Kidney (tissue), 14 donors: Measurements from ENCODE around the gene BRD3OS. TPM values are rescaled to one million over a fixed set of nuclear protein-coding genes. Genes with fewer than 3 reads are reported as not detected.

Experiments
- DNase-seq, 5 donors: peaks; one replicate each; pipeline ENCODE4 v3.0.0-alpha.2; 2013 to 2020
- FAIRE-seq: peaks from 2 replicates; lab custom pipeline; 2012; peaks lifted over from hg19 to GRCh38; lab: Jason Lieb, UNC
- H3K27ac ChIP-seq, 2 donors: one replicate each; pipeline ENCODE4 v1.7.0; 2013; ENCODE audit warnings: low read depth in 2 of 2, low read length in 2 of 2, inconsistent platforms in 1 of 2
- H3K27me3 ChIP-seq: one replicate; pipeline ENCODE4 v1.7.1; 2013; ENCODE audit warnings: low read length, inconsistent platforms; ENCODE audit not compliant: control insufficient read depth, insufficient read depth
- H3K36me3 ChIP-seq, 3 donors: one replicate each; pipeline versions ENCODE4 v1.7.0 to v1.7.1; 2013; ENCODE audit warnings: low read length in 3 of 3, control low read depth in 1 of 3, inconsistent platforms in 1 of 3; ENCODE audit not compliant: insufficient read depth in 3 of 3, control insufficient read depth in 2 of 3
- H3K4me1 ChIP-seq, 3 donors: one replicate each; pipeline versions ENCODE4 v1.7.0 to v1.7.1; 2013; ENCODE audit warnings: low read length in 3 of 3, inconsistent platforms in 1 of 3, low read depth in 1 of 3; ENCODE audit not compliant: control insufficient read depth in 2 of 3, insufficient read depth in 2 of 3
- H3K4me3 ChIP-seq, 3 donors: one replicate each; pipeline versions ENCODE4 v1.7.0 to v1.8.1; 2013; ENCODE audit warnings: low read length in 3 of 3, control low read depth in 1 of 3, inconsistent platforms in 1 of 3
- H3K9ac ChIP-seq, 3 donors: one replicate each; pipeline versions ENCODE4 v1.7.0 to v1.7.1; 2013; ENCODE audit warnings: low read length in 3 of 3, control low read depth in 1 of 3, inconsistent platforms in 1 of 3
- H3K9me3 ChIP-seq, 3 donors: one replicate each; pipeline versions ENCODE4 v1.7.0 to v1.7.1; 2013; ENCODE audit warnings: low read length in 3 of 3, control low read depth in 1 of 3, inconsistent platforms in 1 of 3; ENCODE audit not compliant: control insufficient read depth in 2 of 3, insufficient read depth in 1 of 3
- CTCF ChIP-seq: IDR thresholded peaks from 3 replicates; pipeline ENCODE4 v1.5.1; 2012; ENCODE audit warnings: mild to moderate bottlenecking, moderate library complexity, borderline replicate concordance; ENCODE audit not compliant: insufficient read depth; ENCODE audit errors: extremely low read depth
- intact Hi-C: fragments of 100-400 bp; cut with DNase I; formaldehyde crosslinking; loops from one replicate; pipeline ENCODE4 v1.11.1; 2022
- polyA plus RNA-seq: library from polyadenylated mRNA; stranded (reverse); fragments of 350-450 nt; fragmentation: Illumina TruSeq; extraction: RNeasy Lipid Tissue Mini Kit (QIAGEN cat#74804); gene quantifications from one replicate; pipeline ENCODE4 v1.2.3, GENCODE V29; 2014; ENCODE audit warnings: low read depth, low replicate concordance; ENCODE audit not compliant: insufficient read depth
- total RNA-seq: library from RNA; stranded (reverse); fragmentation: NEBNext Ultra II Directional; extraction: Animal tissue kit (Norgen Biotek cat#: 25700); gene quantifications from one replicate; pipeline ENCODE4 v1.2.1, GENCODE V29; 2021
- donor health status: control.
- donor health status: control.
- donor health status: control.
- donor health status: control.
- donor health status: control.
- donor health status: DM: yes; HTN: yes; CAD: no.
- donor health status: Normal renal cell carcinoma (clear cell type).

Gene BRD3OS
- total and polyA plus RNA-seq, 2 donors from 2014 or later: 16.5 to 24.4 TPM

- no peaks in the 10 kb centered on the region for H3K9me3 ChIP-seq
- DNase-seq (peak in 2 of 5 donors; percentile 51 to 68), FAIRE-seq (no peak)
- H3K4me3 ChIP-seq: no peak overlapping the region
- H3K36me3 ChIP-seq: no peaks in the 10 kb centered on the region
- H3K9ac ChIP-seq: no peak overlapping the region
- intact Hi-C loops: no loop called here
- H3K27me3 ChIP-seq: no peaks in the 10 kb centered on the region
- TF ChIP-seq CTCF: no peak
- H3K4me1 ChIP-seq: peaks cover 0 to 34% (median 22%) of the 10 kb centered on the region in 3 donors
- H3K27ac ChIP-seq: no peak overlapping the region
Observed at GRCh38 chr9:133982971-133983720, 42.1 kb upstream of the BRD3OS start.

GRCh38 chr9:133986061-133986460 is 39.2 kb upstream of the BRD3OS start:
- peak in 1 of 5 donors; percentile 53 for DNase-seq
- intact Hi-C loops: no loop called here
- no peak for TF ChIP-seq CTCF
- Histone ChIP-seq H3K4me3 (no peak overlapping the region), H3K4me1 (peaks cover 0 to 23% (median 16%) of the 10 kb centered on the region in 3 donors), H3K9ac (no peak overlapping the region), H3K9me3 (no peaks in the 10 kb centered on the region), H3K27me3 (no peaks in the 10 kb centered on the region), H3K36me3 (no peaks in the 10 kb centered on the region), H3K27ac (no peak overlapping the region)
- no peak for FAIRE-seq

- intact Hi-C loops: no loop called here
- no peak overlapping the region for H3K27ac ChIP-seq
- no peaks in the 10 kb centered on the region for H3K9me3 ChIP-seq
- no peak overlapping the region for H3K4me3 ChIP-seq
- FAIRE-seq (no peak), DNase-seq (peak in 4 of 5 donors; percentile 45 to 69 (median 66))
- peaks cover 0 to 19% (median 10%) of the 10 kb centered on the region in 3 donors for H3K4me1 ChIP-seq
- H3K27me3 ChIP-seq: no peaks in the 10 kb centered on the region
- no peak for TF ChIP-seq CTCF
- H3K36me3 ChIP-seq: no peaks in the 10 kb centered on the region
- H3K9ac ChIP-seq: no peak overlapping the region
Observed at GRCh38 chr9:133986774-133987445, 38.4 kb upstream of the BRD3OS start.
